Measurements from ENCODE around the gene SH3PXD2A. TPM values are rescaled to one million over a fixed set of nuclear protein-coding genes. Genes with fewer than 3 reads are reported as not detected.

Gene SH3PXD2A
- total and polyA plus RNA-seq, 7 donors = 19.0 to 58.2 (median 24.5) TPM

- intact Hi-C loops (cut with DNase I) = no loop called here
- 76 to 78% methylated on average over 2 of the region's 2 CpGs for whole genome bisulfite sequencing, 2 donors
- peak overlapping the region; percentile 68 to 94 (median 80) for H3K27ac ChIP-seq
Observed at GRCh38 chr10:103758294-103758681, 97.1 kb downstream of the SH3PXD2A start.

DNA sequence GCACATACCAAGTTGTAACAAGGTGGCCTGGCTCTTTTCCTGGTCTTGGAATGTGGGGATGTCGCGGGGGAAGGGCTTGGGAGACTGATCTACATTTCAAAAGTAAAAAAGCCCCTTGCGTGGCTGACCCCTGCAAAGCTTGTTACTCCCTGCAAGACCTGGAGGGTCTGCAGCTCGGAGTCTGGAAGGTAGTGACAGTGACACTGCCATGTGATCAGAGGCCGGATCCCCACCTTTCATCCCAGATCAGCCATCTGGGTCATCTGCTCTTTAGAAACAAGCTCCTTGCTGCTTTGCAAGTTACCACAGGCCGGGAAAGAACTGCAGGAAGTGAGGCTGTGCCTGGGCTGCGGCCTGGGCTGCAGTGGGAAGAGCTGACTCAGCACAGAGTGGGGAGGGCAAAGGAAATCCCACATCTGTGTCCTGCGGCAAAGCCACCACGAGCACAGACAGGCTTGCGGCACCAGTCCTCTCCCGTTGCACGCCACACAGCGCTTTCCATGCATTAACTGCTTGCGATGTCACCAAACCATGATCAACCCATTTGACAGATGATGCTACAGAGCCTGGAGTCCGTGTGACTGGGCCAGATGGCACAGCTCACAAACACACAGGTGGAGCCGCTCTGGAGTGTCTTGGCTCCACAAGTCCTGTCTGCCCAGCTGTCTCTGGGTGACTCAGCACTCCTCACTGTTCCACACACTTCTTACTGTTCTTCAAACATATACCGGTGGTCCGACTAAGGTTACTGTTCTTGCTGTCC lies 97.7 kb downstream of the SH3PXD2A start:
- intact Hi-C loops (cut with DNase I) = no loop called here
- Histone ChIP-seq H3K27ac (peak overlapping the region; percentile 68 to 94 (median 80)), H3K4me1 (peaks cover 0 to 43% (median 32%) of the 10 kb centered on the region in 4 donors), H3K36me3 (no peaks in the 10 kb centered on the region), H3K9me3 (peaks cover 0 to under 1% (median 0%) of the 10 kb centered on the region in 4 donors), H3K27me3 (no peaks in the 10 kb centered on the region), H3K4me3 (no peak overlapping the region)
- TF ChIP-seq POLR2A (IDR thresholded peaks at IDR 0.05) (no peak), POLR2AphosphoS5 (IDR thresholded peaks at IDR 0.05) (peak in 2 of 4 donors; percentile 8 to 46), EP300 (IDR thresholded peaks at IDR 0.05) (no peak), CTCF (IDR thresholded peaks at IDR 0.05) (no peak)
- WGBS, 2 donors = 58 to 82% methylated on average over 18 of the region's 18 CpGs
- DNase-seq = peak; percentile 80

More at GRCh38 chr10:103758294-103758681, 97.1 kb downstream of the SH3PXD2A start:
- peaks cover 0 to 48% (median 35%) of the 10 kb centered on the region in 4 donors for H3K4me1 ChIP-seq
- no peaks in the 10 kb centered on the region for H3K9me3 ChIP-seq
- no peaks in the 10 kb centered on the region for H3K36me3 ChIP-seq
- H3K4me3 ChIP-seq = no peak overlapping the region
- H3K27me3 ChIP-seq = no peaks in the 10 kb centered on the region
- DNase-seq = no peak
- no peak for TF ChIP-seq CTCF (IDR thresholded peaks at IDR 0.05)
- TF ChIP-seq EP300 (IDR thresholded peaks at IDR 0.05) = no peak
- TF ChIP-seq POLR2A (IDR thresholded peaks at IDR 0.05) = no peak
- no peak for TF ChIP-seq POLR2AphosphoS5 (IDR thresholded peaks at IDR 0.05)

GRCh38 chr10:103756277-103756869 lies 99.0 kb downstream of the SH3PXD2A start:
- no peaks in the 10 kb centered on the region for H3K36me3 ChIP-seq
- DNase-seq = no peak
- 89 to 94% methylated on average over 8 of the region's 8 CpGs for WGBS, 2 donors
- H3K27ac ChIP-seq = no peak overlapping the region
- H3K27me3 ChIP-seq = no peaks in the 10 kb centered on the region
- intact Hi-C loops (cut with DNase I) = no loop called here
- TF ChIP-seq EP300 (IDR thresholded peaks at IDR 0.05) (no peak), CTCF (IDR thresholded peaks at IDR 0.05) (no peak), POLR2AphosphoS5 (IDR thresholded peaks at IDR 0.05) (no peak), POLR2A (IDR thresholded peaks at IDR 0.05) (no peak)
- H3K9me3 ChIP-seq = peaks cover 0 to 3% (median 0%) of the 10 kb centered on the region in 4 donors
- no peak overlapping the region for H3K4me3 ChIP-seq
- H3K4me1 ChIP-seq = peaks cover 0 to 37% (median 29%) of the 10 kb centered on the region in 4 donors

DNA sequence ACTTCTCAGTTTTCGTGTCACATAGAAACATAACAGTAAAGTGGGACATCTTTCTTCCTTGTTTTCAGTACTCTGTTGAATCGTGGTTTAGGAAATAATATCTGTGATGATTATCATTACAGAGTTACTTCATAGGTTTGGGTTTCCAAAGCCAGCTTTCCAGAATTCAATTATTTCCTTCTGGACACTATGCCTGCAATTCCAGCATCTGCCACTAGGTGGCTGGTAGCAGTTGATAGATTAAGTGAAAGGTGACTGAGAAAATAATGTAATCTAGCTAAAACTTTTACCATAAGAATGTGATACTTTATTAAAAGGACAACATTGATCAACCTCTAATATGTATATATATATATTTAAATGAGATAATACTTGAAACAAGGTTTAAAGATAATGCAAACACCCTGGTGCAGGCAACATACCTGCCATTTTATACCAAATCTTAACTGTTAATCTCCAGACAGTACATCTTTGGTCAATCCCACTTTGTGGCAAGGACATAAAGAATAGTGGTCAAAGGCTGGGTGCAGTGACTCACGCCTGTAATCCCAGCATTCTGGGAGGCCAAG lies 102.6 kb downstream of the SH3PXD2A start:
- TF ChIP-seq POLR2A (IDR thresholded peaks at IDR 0.05) (no peak), CTCF (IDR thresholded peaks at IDR 0.05) (peak in 3 of 4 experiments; percentile 61 to 62 (median 62))
- H3K27ac ChIP-seq = no peak overlapping the region
- WGBS, 2 donors = 84% methylated on average over 3 of the region's 3 CpGs
- intact Hi-C loops (cut with DNase I) = no loop called here
- H3K4me3 ChIP-seq = no peak overlapping the region
- peaks cover 0 to 13% (median 7%) of the 10 kb centered on the region in 4 donors for H3K4me1 ChIP-seq
- H3K9me3 ChIP-seq = peaks cover 0 to 3% (median 0%) of the 10 kb centered on the region in 4 donors
- DNase-seq = no peak
- H3K36me3 ChIP-seq = no peaks in the 10 kb centered on the region
- H3K27me3 ChIP-seq = no peaks in the 10 kb centered on the region

Data from sigmoid colon (tissue), 7 donors.